Activated B cell treated with CpG ODN at 0.5 μM for 24 hours (primary cell): ENCODE measurements around the gene NGLY1. TPM values are rescaled to one million over a fixed set of nuclear protein-coding genes. Genes with fewer than 3 reads are reported as not detected.

Source experiments
- ATAC-seq: fragments of 200-7000 bp; cut with Tn5 transposase; one replicate; pipeline ENCODE4 v1.10.0; 2021; ENCODE audit warnings: low read depth, mild to moderate bottlenecking, moderate library complexity
- CTCF ChIA-PET: fragments of 350-600 bp; sonication (Branson Sonifier 250); formaldehyde crosslinking; loops from one replicate; lab custom pipeline; 2021; ENCODE audit warnings: antibody characterized with exemption; lab: Charles Lee
- POLR2A ChIA-PET: fragments of 350-600 bp; sonication (Branson Sonifier 250); formaldehyde crosslinking; loops from one replicate; lab custom pipeline; 2021; ENCODE audit warnings: antibody characterized with exemption; lab: Charles Lee
- DNase-seq: peaks from one replicate; pipeline ENCODE4 v3.0.0; 2022
- H3K27ac Mint-ChIP-seq: one replicate; pipeline ENCODE4 v1.8.0; 2020; ENCODE audit warnings: mixed read lengths
- H3K27me3 Mint-ChIP-seq: one replicate; pipeline ENCODE4 v1.8.0; 2021; ENCODE audit warnings: mixed read lengths
- H3K36me3 Mint-ChIP-seq: one replicate; pipeline ENCODE4 v1.8.0; 2021; ENCODE audit warnings: low read depth, mixed read lengths
- H3K4me1 Mint-ChIP-seq: one replicate; pipeline ENCODE4 v1.8.0; 2021; ENCODE audit warnings: mixed read lengths
- H3K4me3 Mint-ChIP-seq: one replicate; pipeline ENCODE4 v1.8.0; 2020; ENCODE audit warnings: mild to moderate bottlenecking, mixed read lengths
- H3K9me3 Mint-ChIP-seq: one replicate; pipeline ENCODE4 v1.8.0; 2020; ENCODE audit warnings: mixed read lengths
- CTCF ChIP-seq: fragments of 200-600 bp; IDR thresholded peaks from one replicate; pipeline ENCODE4 v1.8.0; 2022; ENCODE audit warnings: antibody characterized with exemption, mild to moderate bottlenecking
- intact Hi-C: fragments of 100-400 bp; cut with micrococcal nuclease; formaldehyde crosslinking; loops from one replicate; pipeline ENCODE4 v1.15.1; 2024
- total RNA-seq: library from RNA; stranded (reverse); gene quantifications from 2 replicates; pipeline ENCODE4 v1.2.3, GENCODE V29; 2022

The NGLY1 gene
- total RNA-seq, 1 donor from 2014 or later, result 127 TPM

GRCh38 chr3:25719321-25719720 is 63.9 kb downstream of the NGLY1 start:
- DNase-seq (no peak), ATAC-seq (no peak)
- Mint-ChIP-seq H3K4me1 (no peaks in the 10 kb centered on the region), H3K27me3 (no peaks in the 10 kb centered on the region), H3K9me3 (peaks cover 8% of the 10 kb centered on the region), H3K4me3 (no peak overlapping the region), H3K27ac (no peak overlapping the region), H3K36me3 (peaks cover 33% of the 10 kb centered on the region)
- ChIA-PET CTCF (no interaction called here), POLR2A (no interaction called here)
- intact Hi-C loops, result no loop called here
- no peak for TF ChIP-seq CTCF

- Mint-ChIP-seq H3K27me3 (no peaks in the 10 kb centered on the region), H3K4me1 (no peaks in the 10 kb centered on the region), H3K27ac (no peak overlapping the region), H3K36me3 (peaks cover 15% of the 10 kb centered on the region), H3K4me3 (no peak overlapping the region), H3K9me3 (peaks cover 8% of the 10 kb centered on the region)
- intact Hi-C loops, result no loop called here
- ChIA-PET POLR2A (no interaction called here), CTCF (no interaction called here)
- ATAC-seq, result no peak
- no peak for TF ChIP-seq CTCF
- DNase-seq, result no peak
Observed at GRCh38 chr3:25713341-25713985, 69.8 kb downstream of the NGLY1 start.

GRCh38 chr3:25711090-25711489 is 72.2 kb downstream of the NGLY1 start:
- H3K9me3 Mint-ChIP-seq, result no peaks in the 10 kb centered on the region

GRCh38 chr3:25708036-25708435 is 75.2 kb downstream of the NGLY1 start:
- intact Hi-C loops, result no loop called here
- no peaks in the 10 kb centered on the region for H3K36me3 Mint-ChIP-seq
- no peak overlapping the region for H3K4me3 Mint-ChIP-seq
- no peak overlapping the region for H3K27ac Mint-ChIP-seq
- ATAC-seq, result no peak
- CTCF ChIA-PET, result no interaction called here
- peaks cover 4% of the 10 kb centered on the region for H3K27me3 Mint-ChIP-seq
- H3K9me3 Mint-ChIP-seq, result no peaks in the 10 kb centered on the region
- POLR2A ChIA-PET, result no interaction called here
- H3K4me1 Mint-ChIP-seq, result no peaks in the 10 kb centered on the region
- no peak for DNase-seq
- no peak for TF ChIP-seq CTCF

More at GRCh38 chr3:25711090-25711489, 72.2 kb downstream of the NGLY1 start:
- Mint-ChIP-seq H3K27ac (no peak overlapping the region), H3K36me3 (no peaks in the 10 kb centered on the region), H3K4me1 (no peaks in the 10 kb centered on the region), H3K4me3 (no peak overlapping the region), H3K27me3 (peaks cover 1% of the 10 kb centered on the region)
- ATAC-seq (no peak), DNase-seq (no peak)
- POLR2A ChIA-PET, result no interaction called here
- CTCF ChIA-PET, result interaction anchor here (1.3 kb wide), 1 partner anchor 63 kb away, joined by 3 read pairs; no protein-coding TSS in a partner anchor
- intact Hi-C loops, result no loop called here
- no peak for TF ChIP-seq CTCF

GRCh38 chr3:25707268-25707926 is 75.8 kb downstream of the NGLY1 start:
- no peak for ATAC-seq
- no peaks in the 10 kb centered on the region for H3K36me3 Mint-ChIP-seq
- peaks cover 4% of the 10 kb centered on the region for H3K27me3 Mint-ChIP-seq
- no peak for TF ChIP-seq CTCF
- no peak for DNase-seq
- no peak overlapping the region for H3K4me3 Mint-ChIP-seq
- no peaks in the 10 kb centered on the region for H3K9me3 Mint-ChIP-seq
- no peaks in the 10 kb centered on the region for H3K4me1 Mint-ChIP-seq
- CTCF ChIA-PET, result no interaction called here
- POLR2A ChIA-PET, result no interaction called here
- H3K27ac Mint-ChIP-seq, result no peak overlapping the region
- intact Hi-C loops, result no loop called here
